Fibroblast of the conjunctiva (primary cell): ENCODE measurements around the gene RSAD1.

Experiments used
- DNase-seq: peaks from one replicate; pipeline ENCODE4 v3.0.0-alpha.2; 2010; ENCODE audit warnings: low read depth

The RSAD1 gene

DNA sequence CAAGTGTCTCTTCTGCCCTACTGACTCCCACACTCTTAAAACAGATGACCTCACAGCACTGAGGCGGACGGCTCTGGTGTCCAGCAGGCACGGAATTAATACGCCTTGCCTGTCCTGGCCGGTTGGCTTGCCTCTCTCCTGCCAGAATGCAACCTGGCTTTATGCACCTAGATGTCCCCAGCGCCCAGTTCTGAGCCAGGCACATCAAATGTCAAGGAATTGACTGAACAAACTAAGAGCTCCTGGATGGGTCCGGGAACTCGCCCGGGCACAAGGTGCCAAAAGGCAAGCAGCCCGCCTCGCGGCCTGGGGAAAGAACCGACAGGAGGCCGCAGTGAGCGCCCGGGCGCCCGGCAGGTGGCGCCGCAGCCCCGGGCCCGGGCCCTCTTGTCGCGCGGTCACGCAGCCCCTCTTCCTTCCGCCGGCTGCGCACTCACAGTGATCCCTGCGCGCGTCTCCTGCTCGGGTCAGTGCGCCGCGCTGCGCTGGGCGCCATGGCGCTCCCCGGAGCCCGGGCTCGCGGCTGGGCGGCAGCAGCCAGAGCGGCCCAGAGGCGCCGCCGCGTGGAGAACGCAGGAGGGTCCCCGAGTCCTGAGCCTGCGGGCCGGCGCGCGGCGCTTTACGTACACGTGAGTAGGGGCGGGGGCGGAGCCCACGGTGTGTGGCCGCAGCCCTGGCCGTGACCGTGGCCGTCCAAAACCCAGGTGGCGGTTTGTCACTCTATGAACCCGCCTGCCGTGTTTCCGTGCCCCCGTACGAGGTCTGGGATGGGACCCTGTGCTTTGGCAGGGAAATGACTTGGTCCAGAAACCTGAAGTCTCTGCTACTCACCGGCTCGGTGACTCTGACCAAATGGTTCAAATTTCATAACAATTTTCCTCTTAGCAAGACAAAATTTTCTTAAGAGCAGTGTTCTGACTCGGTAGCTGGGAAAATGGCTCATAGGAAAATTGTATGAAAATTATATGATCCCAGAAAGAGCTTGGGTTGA, at the start of gene RSAD1:
Gene RSAD1 (plus strand): TSS at position 470 of the 991 bp plus-strand sequence. CDS start 25 bp downstream, at position 495.
- DNase-seq, result peak; percentile 75

GRCh38 chr17:50429793-50430192, 48.9 kb upstream of the RSAD1 start:
- no peak for DNase-seq

GRCh38 chr17:50430821-50431618, 47.6 kb upstream of the RSAD1 start:
- no peak for DNase-seq

- DNase-seq, result no peak
These were observed 46.4 kb upstream of the RSAD1 start for GRCh38 chr17:50432125-50432762.

- DNase-seq, result no peak
These were observed 41.3 kb upstream of the RSAD1 start for GRCh38 chr17:50437409-50437808.

DNA sequence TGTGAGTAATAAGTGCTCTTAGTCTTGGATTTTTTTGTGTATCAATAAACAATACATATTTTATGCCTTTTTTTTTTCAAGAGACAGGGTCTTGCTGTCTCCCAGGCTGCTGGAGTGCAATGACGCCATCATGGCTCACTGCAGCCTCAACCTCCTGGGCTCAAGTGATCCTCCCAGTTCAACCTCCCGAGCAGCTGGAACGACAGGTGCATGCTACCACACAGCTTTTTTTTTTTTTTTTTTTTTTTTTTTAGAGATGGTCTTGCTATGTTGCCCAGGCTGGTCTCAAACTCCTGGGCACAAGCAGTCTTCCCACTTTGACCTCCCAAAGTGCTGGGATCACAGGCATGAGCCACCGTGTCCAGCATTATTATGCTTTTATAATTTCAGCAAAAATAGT, 39.7 kb upstream of the RSAD1 start:
- no peak for DNase-seq

DNA sequence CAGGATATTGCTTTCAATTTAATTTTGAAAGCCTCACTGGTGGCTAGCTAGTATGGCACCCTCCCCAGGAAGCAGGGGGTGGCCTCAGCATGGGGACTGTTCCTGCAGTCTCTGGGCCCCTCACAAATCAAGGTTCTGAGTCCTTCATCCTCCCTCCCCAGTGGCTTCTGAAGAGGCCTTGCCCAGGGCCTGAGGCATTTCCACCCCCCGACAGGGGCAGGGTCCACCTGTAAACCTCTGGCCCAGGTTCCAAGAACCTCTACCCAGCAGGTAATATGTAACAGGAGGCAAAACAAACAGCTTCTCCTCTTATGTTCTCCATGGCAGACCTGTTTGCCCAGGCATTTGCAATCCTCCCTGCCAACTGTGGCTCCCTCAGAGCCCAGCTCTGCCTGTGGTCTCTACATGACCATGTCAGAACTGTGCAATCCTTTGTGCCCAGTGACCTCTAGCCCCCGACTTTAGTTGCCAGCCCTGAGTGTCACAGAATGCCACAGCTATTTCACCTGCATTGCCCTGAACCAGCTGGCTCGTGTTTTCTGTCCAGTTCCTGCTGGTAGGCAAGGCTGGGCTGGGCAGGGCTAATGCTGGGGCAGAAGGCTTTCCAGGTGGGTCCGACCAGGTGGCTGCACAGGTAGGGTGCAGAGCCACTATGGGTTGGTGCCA, 38.4 kb upstream of the RSAD1 start:
- no peak for DNase-seq

- DNase-seq, result no peak
These were observed 37.5 kb upstream of the RSAD1 start for GRCh38 chr17:50440838-50441829.

GRCh38 chr17:50443505-50443974, 35.1 kb upstream of the RSAD1 start:
- no peak for DNase-seq

DNA sequence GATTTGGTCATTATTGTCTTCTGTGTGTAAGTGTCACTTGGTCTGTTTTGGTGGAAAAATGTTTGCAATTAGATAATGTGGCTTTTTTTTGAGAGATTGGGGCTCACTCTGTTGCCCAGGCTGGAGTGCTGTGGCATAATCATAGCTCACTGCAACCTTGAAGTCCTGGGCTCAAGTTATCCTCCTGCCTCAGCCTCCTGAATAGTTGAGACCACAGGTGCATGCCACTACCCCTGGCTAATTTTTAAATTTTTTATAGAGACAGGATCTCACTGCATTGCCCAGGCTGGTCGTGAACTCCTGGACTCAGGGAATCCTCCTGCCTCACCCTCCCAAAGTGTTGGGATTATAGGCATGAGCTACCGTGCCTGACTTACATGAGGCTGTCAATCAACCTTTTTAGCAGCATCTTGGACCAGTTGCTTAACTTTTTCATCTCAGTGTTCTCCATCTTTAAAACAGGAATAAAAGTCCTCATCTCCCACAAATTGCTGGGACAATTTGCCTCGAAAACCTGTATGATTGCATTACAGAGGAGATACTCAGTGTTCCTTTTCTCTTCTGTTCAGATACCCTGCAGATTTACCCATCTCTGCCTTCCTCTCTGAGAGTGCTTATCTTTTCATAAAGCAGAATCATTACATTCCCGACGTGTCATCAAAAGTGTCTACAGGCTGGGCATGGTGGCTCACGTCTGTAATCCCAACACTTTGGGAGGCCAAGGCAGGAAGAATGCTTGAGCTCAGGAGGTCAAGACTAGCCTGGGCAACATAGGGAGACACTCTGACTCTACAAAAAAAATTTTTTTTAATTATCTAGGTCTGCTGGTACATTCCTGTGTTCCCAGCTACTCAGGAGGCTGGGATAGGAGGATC, 33.6 kb upstream of the RSAD1 start:
- no peak for DNase-seq

DNA sequence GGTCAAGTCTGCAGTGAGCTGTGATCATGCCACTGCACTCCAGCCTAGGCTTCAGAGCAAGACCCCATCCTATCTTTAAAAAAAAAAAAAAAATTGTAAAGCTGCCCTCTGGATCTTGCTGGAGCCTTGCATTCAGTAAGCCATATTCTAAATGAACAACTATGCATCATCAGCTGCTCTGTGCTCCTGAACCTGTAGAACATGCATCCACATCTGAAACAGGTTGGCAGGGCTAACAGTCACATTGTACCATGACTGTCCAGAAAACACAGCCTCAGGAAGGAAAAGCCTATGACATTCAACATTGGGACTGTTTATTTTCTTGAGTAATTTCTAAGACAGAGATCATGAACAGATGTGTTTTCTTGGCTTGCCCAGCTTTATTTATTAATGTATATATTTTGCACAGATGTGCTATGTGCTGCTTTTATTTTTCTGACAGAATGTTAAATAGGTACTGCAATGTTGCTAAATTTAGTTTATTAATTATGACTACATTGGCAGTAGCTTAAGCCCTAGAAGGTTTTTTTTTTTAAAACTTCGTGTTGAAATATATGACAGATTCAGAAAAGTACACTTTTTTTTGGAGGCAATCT, 32.8 kb upstream of the RSAD1 start:
- no peak for DNase-seq

GRCh38 chr17:50447870-50448595, 30.6 kb upstream of the RSAD1 start:
- DNase-seq, result no peak

DNA sequence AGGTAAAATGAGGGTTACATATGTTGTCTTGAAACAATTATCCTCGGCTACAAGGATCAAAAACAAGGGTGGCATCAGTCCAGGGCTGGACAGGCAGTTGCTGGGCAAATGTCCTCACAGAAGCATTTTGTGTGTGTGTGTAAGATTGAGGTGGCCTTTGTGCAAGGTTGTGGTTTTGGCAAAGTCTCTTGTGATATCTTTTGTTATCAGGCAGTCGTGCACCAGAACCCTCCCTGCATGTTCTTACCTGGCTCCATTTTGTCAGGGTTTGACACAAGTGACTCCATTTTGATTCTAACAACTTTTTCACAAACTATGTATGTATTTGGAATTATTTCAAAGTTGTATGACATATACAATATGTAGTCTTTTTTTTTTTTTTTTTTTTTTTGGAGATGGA, 30.0 kb upstream of the RSAD1 start:
- DNase-seq, result no peak

- no peak for DNase-seq
These were observed 26.6 kb upstream of the RSAD1 start for GRCh38 chr17:50451943-50452629.

- DNase-seq, result no peak
These were observed 25.9 kb upstream of the RSAD1 start for GRCh38 chr17:50452630-50453300.

DNA sequence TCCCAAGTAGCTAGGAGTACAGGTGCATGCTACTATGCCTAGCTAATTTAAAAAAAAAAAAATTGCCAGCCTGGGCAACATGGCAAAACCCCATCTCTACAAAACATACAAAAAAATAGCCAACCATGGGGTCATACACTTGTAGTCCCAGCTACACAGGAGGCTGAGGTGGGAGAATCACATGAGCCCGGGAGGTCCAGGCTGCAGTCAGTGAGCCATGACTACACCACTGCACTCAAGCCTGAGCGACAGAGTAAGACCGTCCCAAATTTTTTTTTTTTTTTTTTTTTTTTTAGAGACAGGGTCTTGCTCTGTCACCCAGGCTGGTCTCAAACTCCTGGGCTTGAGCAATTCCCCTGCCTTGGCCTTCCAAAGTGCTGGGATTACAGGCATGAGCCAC, 24.8 kb upstream of the RSAD1 start:
- DNase-seq, result no peak

DNA sequence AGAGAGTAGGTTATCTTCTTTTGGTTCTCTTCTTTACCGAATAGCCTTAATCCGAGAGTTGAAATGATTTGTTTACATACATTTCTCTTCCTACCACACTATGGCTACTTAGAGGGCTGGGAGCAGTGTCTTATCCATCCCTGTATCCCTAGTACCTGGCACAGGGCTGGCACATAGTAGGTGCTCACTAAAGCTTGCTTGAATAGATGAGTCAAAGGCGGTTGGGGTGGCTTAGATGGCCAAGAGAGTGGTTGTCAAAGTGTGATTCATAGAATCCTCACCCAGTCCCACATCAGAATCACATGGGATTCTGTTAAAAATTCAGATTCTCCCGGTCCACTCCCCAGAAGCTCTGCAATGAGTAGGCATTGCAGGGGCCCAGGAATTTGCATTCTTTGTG, 21.0 kb upstream of the RSAD1 start:
- no peak for DNase-seq
